ENCODE measurements around the gene E2F8. TPM values are rescaled to one million over a fixed set of nuclear protein-coding genes. Genes with fewer than 3 reads are reported as not detected.

E2F8 gene
- polyA plus RNA-seq, 1 donor from 2014 or later = 0.07 TPM

DNA sequence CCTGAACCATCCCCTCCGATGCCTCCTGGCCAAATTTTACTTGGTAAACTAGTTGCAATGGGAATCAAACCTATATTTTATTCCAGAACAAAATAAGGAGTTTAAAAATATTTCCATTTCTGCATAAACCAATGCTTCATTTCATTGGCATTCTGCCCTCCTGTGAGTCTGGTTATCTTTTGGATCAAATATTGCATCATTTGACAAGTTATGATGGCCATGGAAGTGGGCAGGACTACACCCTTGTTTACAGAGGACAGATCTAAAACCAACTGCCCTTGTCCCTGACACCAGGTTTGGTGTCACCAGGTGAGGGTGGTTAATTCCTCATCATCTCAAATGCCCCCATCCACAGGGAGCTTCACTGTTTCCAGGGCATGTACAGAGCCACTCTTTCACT is 28.2 kb upstream of the E2F8 start:
- H3K4me2 ChIP-seq (ENCODE audit: low read length) = no peak overlapping the region
- TF ChIP-seq RAD21 (conservative IDR thresholded peaks at IDR 0.05) (no peak), TAF1 (IDR thresholded peaks at IDR 0.05; ENCODE audit: low read depth) (no peak), POLR2AphosphoS5 (IDR thresholded peaks at IDR 0.05) (no peak)
- no peaks in the 10 kb centered on the region for H3K79me2 ChIP-seq (replicated peaks; ENCODE audit: insufficient read depth, low read length)
- H3K9me2 ChIP-seq (ENCODE audit: insufficient read depth, low read length) = no peaks in the 10 kb centered on the region
- no peaks in the 10 kb centered on the region for H3K36me3 ChIP-seq (ENCODE audit: insufficient read depth, low read length)
- H4K20me1 ChIP-seq (ENCODE audit: insufficient read depth) = no peaks in the 10 kb centered on the region
- no peak overlapping the region for H2AFZ ChIP-seq (ENCODE audit: low read depth, low read length)
- no peak overlapping the region for H3K27ac ChIP-seq (ENCODE audit: low read length)
- H3F3A ChIP-seq (ENCODE audit: insufficient read depth, low read length, poor library complexity, severe bottlenecking) = no peaks in the 10 kb centered on the region
- no peaks in the 10 kb centered on the region for H3K27me3 ChIP-seq (ENCODE audit: insufficient read depth, low read depth, low read length)
- no peak overlapping the region for H3K4me3 ChIP-seq (ENCODE audit: low read length)
- H3K9ac ChIP-seq (ENCODE audit: low read length) = no peak overlapping the region
- no peaks in the 10 kb centered on the region for H3K9me3 ChIP-seq (ENCODE audit: low read length)

DNA sequence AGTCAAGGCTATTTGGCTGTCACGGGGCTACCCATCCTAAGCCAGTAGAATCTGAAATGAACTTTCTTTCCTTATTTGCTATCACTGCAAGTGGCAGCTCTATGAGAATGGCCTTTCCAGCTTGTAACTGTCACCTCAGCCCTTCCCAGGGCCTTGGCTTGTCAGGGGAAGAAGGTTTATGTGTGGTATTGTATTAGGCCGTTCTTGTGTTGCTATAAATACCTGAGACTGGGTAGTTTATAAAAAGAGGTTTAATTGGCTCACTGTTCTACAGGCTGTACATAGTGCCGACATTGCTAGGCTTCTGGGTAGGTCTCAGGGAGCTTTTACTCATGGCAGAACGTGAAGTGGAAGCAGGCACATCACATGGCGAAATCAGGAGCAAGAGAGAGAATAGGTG is 26.8 kb upstream of the E2F8 start:
- Histone ChIP-seq H3K9me3 (ENCODE audit: low read length) (no peaks in the 10 kb centered on the region), H3K27ac (ENCODE audit: low read length) (no peak overlapping the region), H3F3A (ENCODE audit: insufficient read depth, low read length, poor library complexity, severe bottlenecking) (no peaks in the 10 kb centered on the region), H3K4me2 (ENCODE audit: low read length) (no peak overlapping the region), H3K4me3 (ENCODE audit: low read length) (no peak overlapping the region), H3K27me3 (ENCODE audit: insufficient read depth, low read depth, low read length) (no peaks in the 10 kb centered on the region), H4K20me1 (ENCODE audit: insufficient read depth) (no peaks in the 10 kb centered on the region), H2AFZ (ENCODE audit: low read depth, low read length) (no peak overlapping the region), H3K36me3 (ENCODE audit: insufficient read depth, low read length) (no peaks in the 10 kb centered on the region), H3K9me2 (ENCODE audit: insufficient read depth, low read length) (no peaks in the 10 kb centered on the region), H3K79me2 (replicated peaks; ENCODE audit: insufficient read depth, low read length) (no peaks in the 10 kb centered on the region), H3K9ac (ENCODE audit: low read length) (no peak overlapping the region)
- TF ChIP-seq POLR2AphosphoS5 (IDR thresholded peaks at IDR 0.05) (no peak), TAF1 (IDR thresholded peaks at IDR 0.05; ENCODE audit: low read depth) (no peak), SMC3 (conservative IDR thresholded peaks at IDR 0.05; ENCODE audit: poor library complexity) (no peak)

DNA sequence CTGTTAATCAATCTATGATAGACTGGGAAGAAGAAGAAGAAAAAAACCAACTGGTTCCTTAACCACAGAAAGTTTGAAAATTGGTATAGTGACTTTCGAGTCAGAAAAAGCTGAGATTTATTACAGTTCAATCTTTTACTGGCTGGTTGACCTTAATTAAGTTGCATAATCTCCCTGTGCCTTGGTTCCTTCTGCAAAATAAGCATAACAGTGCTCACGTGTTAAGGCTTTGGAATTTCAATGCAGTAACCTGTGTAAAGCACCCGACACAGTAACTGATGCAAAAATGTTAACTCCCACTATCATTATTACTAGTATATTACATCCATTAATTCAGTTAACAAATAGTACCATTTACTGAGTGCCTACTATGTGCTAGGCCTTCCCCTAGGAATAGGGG is 22.6 kb upstream of the E2F8 start:
- Histone ChIP-seq H2AFZ (ENCODE audit: low read depth, low read length) (no peak overlapping the region), H3K9me2 (ENCODE audit: insufficient read depth, low read length) (no peaks in the 10 kb centered on the region), H3K36me3 (ENCODE audit: insufficient read depth, low read length) (no peaks in the 10 kb centered on the region), H3F3A (ENCODE audit: insufficient read depth, low read length, poor library complexity, severe bottlenecking) (no peaks in the 10 kb centered on the region), H3K9ac (ENCODE audit: low read length) (no peak overlapping the region), H3K27me3 (ENCODE audit: insufficient read depth, low read depth, low read length) (no peaks in the 10 kb centered on the region), H3K27ac (ENCODE audit: low read length) (no peak overlapping the region), H3K9me3 (ENCODE audit: low read length) (no peaks in the 10 kb centered on the region), H4K20me1 (ENCODE audit: insufficient read depth) (no peaks in the 10 kb centered on the region), H3K79me2 (replicated peaks; ENCODE audit: insufficient read depth, low read length) (no peaks in the 10 kb centered on the region), H3K4me3 (ENCODE audit: low read length) (no peak overlapping the region), H3K4me2 (ENCODE audit: low read length) (no peak overlapping the region)
- TF ChIP-seq, protein P1, sequence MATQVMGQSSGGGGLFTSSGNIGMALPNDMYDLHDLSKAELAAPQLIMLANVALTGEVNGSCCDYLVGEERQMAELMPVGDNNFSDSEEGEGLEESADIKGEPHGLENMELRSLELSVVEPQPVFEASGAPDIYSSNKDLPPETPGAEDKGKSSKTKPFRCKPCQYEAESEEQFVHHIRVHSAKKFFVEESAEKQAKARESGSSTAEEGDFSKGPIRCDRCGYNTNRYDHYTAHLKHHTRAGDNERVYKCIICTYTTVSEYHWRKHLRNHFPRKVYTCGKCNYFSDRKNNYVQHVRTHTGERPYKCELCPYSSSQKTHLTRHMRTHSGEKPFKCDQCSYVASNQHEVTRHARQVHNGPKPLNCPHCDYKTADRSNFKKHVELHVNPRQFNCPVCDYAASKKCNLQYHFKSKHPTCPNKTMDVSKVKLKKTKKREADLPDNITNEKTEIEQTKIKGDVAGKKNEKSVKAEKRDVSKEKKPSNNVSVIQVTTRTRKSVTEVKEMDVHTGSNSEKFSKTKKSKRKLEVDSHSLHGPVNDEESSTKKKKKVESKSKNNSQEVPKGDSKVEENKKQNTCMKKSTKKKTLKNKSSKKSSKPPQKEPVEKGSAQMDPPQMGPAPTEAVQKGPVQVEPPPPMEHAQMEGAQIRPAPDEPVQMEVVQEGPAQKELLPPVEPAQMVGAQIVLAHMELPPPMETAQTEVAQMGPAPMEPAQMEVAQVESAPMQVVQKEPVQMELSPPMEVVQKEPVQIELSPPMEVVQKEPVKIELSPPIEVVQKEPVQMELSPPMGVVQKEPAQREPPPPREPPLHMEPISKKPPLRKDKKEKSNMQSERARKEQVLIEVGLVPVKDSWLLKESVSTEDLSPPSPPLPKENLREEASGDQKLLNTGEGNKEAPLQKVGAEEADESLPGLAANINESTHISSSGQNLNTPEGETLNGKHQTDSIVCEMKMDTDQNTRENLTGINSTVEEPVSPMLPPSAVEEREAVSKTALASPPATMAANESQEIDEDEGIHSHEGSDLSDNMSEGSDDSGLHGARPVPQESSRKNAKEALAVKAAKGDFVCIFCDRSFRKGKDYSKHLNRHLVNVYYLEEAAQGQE (IDR thresholded peaks at IDR 0.05; ENCODE audit: borderline replicate concordance) = no peak
- TF ChIP-seq, protein P2, sequence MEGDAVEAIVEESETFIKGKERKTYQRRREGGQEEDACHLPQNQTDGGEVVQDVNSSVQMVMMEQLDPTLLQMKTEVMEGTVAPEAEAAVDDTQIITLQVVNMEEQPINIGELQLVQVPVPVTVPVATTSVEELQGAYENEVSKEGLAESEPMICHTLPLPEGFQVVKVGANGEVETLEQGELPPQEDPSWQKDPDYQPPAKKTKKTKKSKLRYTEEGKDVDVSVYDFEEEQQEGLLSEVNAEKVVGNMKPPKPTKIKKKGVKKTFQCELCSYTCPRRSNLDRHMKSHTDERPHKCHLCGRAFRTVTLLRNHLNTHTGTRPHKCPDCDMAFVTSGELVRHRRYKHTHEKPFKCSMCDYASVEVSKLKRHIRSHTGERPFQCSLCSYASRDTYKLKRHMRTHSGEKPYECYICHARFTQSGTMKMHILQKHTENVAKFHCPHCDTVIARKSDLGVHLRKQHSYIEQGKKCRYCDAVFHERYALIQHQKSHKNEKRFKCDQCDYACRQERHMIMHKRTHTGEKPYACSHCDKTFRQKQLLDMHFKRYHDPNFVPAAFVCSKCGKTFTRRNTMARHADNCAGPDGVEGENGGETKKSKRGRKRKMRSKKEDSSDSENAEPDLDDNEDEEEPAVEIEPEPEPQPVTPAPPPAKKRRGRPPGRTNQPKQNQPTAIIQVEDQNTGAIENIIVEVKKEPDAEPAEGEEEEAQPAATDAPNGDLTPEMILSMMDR (IDR thresholded peaks at IDR 0.05; ENCODE audit: poor library complexity, severe bottlenecking) = no peak
- no peak for TF ChIP-seq TAF1 (IDR thresholded peaks at IDR 0.05; ENCODE audit: low read depth)

All from neural cell (in vitro differentiated cells).